Epithelial cell of proximal tubule (primary cell): Measurements from ENCODE around the gene CNPY1. TPM values are rescaled to one million over a fixed set of nuclear protein-coding genes. Genes with fewer than 3 reads are reported as not detected.

ENCODE experiments used
- DNase-seq: peaks from one replicate; pipeline ENCODE4 v3.0.0-alpha.2; 2011; ENCODE audit warnings: low read depth
- H3K4me3 ChIP-seq: 2 replicates; pipeline ENCODE4 v1.5.1; 2011; ENCODE audit warnings: low read depth, mild to moderate bottlenecking, low read length
- CTCF ChIP-seq: conservative IDR thresholded peaks from 2 replicates; pipeline ENCODE4 v1.5.1; 2012; ENCODE audit warnings: low read depth, mild to moderate bottlenecking, low read length
- total RNA-seq: library from RNA; depleted of rRNA; stranded (reverse); fragments of >200 nt; gene quantifications from 2 replicates; pipeline ENCODE4 v1.2.3, GENCODE V29; 2015

The CNPY1 gene
- total RNA-seq, 1 donor from 2014 or later = not detected

DNA sequence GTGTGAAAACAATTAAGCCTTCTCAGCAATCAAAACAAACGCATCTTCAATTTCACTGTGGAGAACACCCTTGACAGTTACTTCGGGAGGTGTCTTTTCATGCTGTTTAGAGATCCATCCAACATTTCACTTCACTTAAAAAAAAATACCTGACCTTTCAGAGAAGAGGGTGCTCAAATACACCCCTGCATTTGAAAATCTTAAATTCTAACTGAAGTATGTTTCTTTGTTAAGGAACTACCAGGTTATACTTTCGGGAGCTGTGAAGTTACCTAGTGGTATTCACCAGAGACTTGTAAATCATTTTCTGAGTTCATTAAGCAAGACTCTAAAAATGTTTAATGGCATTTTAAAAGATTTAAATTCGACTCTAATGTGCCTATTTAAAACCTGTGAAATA is 38.8 kb downstream of the CNPY1 start:
- no peak overlapping the region for H3K4me3 ChIP-seq
- no peak for TF ChIP-seq CTCF
- DNase-seq = no peak

DNA sequence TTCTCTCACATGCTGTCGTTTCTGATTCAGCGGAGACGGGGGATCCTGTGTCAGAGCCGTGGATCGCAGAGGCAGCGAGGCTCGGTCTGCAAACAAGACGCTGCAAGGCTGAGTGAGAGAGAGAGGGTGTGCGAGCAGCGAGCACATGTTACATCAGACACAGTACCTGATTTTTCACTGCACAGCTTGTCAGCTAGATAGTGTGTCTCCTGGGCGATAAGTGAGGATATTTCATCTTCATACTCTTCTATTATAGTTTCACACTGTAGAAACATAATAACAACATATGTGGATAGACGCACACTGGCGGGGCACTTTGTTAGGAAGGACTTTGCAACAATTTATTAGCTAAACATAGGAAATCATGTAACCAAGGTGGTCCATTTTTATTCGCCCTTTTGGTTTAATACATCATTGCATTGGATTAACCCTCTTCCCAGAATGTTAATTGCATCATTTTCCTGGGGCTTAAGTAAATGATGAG is 39.5 kb downstream of the CNPY1 start:
- TF ChIP-seq CTCF = no peak
- H3K4me3 ChIP-seq = no peak overlapping the region
- DNase-seq = no peak

DNA sequence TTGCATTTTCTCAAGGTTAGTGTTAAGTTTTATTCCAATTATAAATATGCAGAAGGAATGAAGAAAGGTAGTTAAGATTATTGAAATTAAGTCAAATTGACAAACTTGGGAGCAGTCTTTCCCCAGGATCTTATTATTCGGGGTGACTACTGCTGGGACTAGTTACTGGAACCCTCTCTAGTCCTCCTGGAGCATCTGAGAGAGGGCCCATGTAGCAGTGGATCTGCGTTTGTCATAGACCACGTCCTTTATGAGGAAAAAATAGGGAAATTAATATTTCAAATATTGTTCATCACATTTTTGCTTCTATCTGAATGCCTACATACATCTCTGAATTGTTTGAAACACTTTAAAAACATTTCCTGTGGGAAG is 41.0 kb downstream of the CNPY1 start:
- no peak overlapping the region for H3K4me3 ChIP-seq
- DNase-seq = no peak
- no peak for TF ChIP-seq CTCF

GRCh38 chr7:155497149-155497901 is 49.0 kb downstream of the CNPY1 start:
- no peak overlapping the region for H3K4me3 ChIP-seq
- TF ChIP-seq CTCF = no peak
- no peak for DNase-seq

GRCh38 chr7:155496267-155497005 is 49.9 kb downstream of the CNPY1 start:
- no peak for DNase-seq
- TF ChIP-seq CTCF = no peak
- no peak overlapping the region for H3K4me3 ChIP-seq

- no peak for TF ChIP-seq CTCF
- no peak overlapping the region for H3K4me3 ChIP-seq
- DNase-seq = no peak
Observed at GRCh38 chr7:155495440-155496248, 50.7 kb downstream of the CNPY1 start.
